HG03060 (cell line): Measurements from ENCODE around the gene RAPSN.

Source experiments
- ATAC-seq: cut with Tn5 transposase; IDR thresholded peaks from one replicate; pipeline ENCODE4 v1.9.1; 2021; ENCODE audit warnings: low read depth, moderate number of reproducible peaks; ENCODE audit not compliant: unreplicated experiment

Gene RAPSN

GRCh38 chr11:47393163-47394049, 55.5 kb downstream of the RAPSN start:
- no peak for ATAC-seq

- ATAC-seq, result no peak
These were observed 56.3 kb downstream of the RAPSN start for GRCh38 chr11:47392546-47393162.

DNA sequence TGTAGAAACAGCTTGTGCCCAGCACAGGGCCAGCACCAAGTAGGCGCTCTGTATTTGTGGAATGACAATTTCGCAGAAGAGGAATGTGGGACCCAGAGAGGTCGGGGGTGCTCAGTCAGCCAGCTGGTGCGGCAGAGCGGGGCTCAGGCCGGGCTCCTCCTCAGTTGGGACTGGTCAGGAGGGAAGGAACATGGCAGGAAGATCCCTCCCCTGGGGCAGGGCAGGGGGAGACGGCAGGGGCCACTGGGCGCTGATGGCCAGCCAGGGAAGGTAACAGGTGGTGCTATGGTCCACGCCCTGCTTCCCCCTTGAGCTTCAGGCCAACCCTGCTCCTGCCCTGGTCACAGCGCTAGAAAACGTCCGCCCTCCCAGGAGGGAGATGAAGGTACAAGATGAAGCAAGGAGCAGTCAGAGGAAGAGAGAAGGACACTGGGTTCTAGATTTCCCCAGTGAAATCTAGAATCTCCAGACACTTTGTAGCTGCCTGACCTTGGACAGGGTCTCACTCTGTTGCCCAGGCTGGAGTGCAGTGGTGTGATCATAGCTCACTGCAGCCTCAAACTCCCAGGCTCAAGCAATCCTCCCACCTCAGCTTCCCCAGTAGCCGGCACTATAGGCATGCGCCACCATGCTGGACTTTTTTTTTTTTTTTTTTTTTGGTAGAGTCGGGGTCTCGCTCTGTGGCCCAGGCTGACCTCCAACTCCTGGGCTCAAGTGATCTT, 57.1 kb downstream of the RAPSN start:
- no peak for ATAC-seq

GRCh38 chr11:47391077-47391583, 57.8 kb downstream of the RAPSN start:
- ATAC-seq, result no peak

- no peak for ATAC-seq
These were observed 58.5 kb downstream of the RAPSN start for GRCh38 chr11:47390422-47390760.

DNA sequence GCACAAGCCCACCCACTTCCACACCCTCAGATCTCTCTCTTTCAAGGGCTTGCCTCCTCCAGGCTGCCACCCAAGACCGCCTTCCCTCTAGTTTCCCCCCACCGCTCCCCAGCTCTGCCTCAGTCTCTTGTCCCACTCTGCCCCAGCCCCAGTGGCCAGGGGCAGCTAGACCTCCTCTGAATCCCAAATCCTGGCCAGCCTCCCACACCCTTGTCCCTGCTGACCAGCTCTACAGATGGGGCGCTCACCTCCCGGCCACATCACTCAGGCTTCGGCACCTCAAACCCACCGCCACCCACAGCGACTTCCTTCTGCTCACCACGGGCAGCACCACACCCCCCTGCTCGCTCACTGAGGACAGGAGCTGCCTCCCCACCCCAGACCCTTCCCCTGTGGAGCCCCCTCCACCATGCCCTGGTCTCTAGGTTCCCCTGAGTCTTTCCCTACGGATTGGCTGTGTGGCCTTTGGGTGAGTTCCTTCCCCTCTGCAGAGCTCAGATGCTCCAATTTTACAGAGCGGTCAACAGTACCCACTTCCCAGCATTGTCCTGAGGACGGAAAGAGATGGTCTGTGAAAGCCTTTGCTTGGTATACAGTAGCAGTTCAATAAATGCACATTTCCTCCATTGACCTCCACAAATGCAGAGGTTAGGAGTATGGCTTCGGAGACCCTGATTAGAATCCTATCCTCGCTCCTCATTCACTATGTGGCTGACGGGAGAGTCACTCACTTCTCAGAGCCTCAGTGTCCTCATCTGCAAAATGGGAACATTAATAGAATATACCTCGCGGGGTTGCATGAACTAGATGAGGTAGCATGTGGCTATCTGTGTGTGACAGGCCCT, 59.1 kb downstream of the RAPSN start:
- no peak for ATAC-seq

DNA sequence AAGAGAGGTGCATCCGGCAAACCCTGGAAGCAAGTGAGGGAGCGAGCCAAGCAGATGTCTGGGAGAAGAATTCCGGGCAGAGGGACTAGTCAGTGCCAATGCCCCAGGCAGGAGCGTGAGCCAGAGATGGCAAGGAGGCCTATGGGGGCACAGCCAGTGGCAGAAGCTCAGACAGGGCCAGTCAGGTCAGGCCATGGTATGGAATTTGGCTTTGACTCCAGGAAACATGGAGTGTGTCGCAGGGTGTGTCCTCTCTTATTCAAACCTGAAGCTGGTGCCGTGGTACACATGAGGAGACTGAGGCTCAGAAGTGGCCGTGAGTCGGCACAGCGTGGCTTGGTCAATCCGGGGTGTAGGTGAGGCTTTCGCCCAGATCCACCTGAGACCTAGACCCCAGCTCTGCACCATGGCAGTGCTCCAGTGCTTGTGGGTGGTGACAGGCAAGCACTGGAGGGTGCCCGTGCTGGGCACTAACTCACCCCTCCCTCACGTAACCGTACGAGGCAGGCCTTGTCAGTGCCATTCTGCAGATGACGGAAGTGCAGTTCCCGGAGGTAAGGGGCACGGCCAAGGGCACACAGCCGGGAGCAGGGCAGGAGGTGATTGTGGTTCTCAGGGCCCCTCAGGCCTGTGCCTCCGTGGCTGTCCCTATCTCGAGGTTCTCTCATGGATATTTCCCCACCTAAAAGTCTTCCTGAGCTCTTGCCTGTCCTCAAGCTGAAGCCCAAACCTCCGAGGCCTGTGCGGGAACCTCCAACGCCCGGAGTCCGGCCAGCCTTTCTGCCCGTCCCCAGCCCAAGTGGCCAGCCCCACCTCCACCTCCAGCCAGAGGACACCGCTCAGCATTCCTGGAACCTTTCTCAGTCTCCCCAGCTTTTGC, 60.0 kb downstream of the RAPSN start:
- no peak for ATAC-seq

- no peak for ATAC-seq
These were observed 60.8 kb downstream of the RAPSN start for GRCh38 chr11:47387944-47388696.
